Mesenchymal stem cell (in vitro differentiated cells and primary cell): ENCODE results near the gene LRP1B.

ENCODE experiments used
- DNase-seq: peaks from one replicate; pipeline ENCODE4 v3.0.0-alpha.2; 2013
- H2AFZ ChIP-seq: one replicate; pipeline ENCODE4 v1.6.1; 2013; ENCODE audit warnings: low read depth, mild to moderate bottlenecking, control low read depth, inconsistent platforms, low read length, moderate library complexity
- H2AK5ac ChIP-seq: 2 replicates; pipeline ENCODE4 v1.6.1; 2013; ENCODE audit warnings: low read length, moderate library complexity, mild to moderate bottlenecking, inconsistent platforms; ENCODE audit not compliant: severe bottlenecking
- H2BK120ac ChIP-seq: one replicate; pipeline ENCODE4 v1.6.1; 2013; ENCODE audit warnings: low read depth, mild to moderate bottlenecking, inconsistent platforms, low read length, moderate library complexity
- H2BK12ac ChIP-seq, 2 experiments: one replicate each; pipeline ENCODE4 v1.6.1; 2013; ENCODE audit warnings: inconsistent platforms in 2 of 2, low read length in 2 of 2, mild to moderate bottlenecking in 2 of 2, moderate library complexity in 2 of 2, control low read depth in 1 of 2
- H2BK15ac ChIP-seq: one replicate; pipeline ENCODE4 v1.6.1; 2013; ENCODE audit warnings: mild to moderate bottlenecking, low read depth, inconsistent platforms; ENCODE audit not compliant: poor library complexity, severe bottlenecking
- H2BK5ac ChIP-seq: 2 replicates; pipeline ENCODE4 v1.6.1; 2013; ENCODE audit warnings: low read depth, mild to moderate bottlenecking, low read length, control low read depth, inconsistent platforms; ENCODE audit not compliant: poor library complexity, severe bottlenecking
- H3K14ac ChIP-seq, 2 experiments: one replicate each; pipeline ENCODE4 v1.6.1; 2013; ENCODE audit warnings: inconsistent platforms in 2 of 2, low read length in 2 of 2, control low read depth in 1 of 2, mild to moderate bottlenecking in 1 of 2, moderate library complexity in 1 of 2
- H3K18ac ChIP-seq, 2 experiments: one replicate each; pipeline ENCODE4 v1.6.1; 2013; ENCODE audit warnings: inconsistent platforms in 2 of 2, low read length in 2 of 2, control low read depth in 1 of 2, low read depth in 1 of 2, mild to moderate bottlenecking in 1 of 2
- H3K23ac ChIP-seq, 2 experiments: one replicate each; pipeline ENCODE4 v1.6.1; 2013; ENCODE audit warnings: inconsistent platforms in 2 of 2, low read length in 2 of 2, mild to moderate bottlenecking in 2 of 2, moderate library complexity in 2 of 2, control low read depth in 1 of 2
- H3K27ac ChIP-seq: 2 replicates; pipeline ENCODE4 v1.5.1; 2013; ENCODE audit warnings: mild to moderate bottlenecking, moderate library complexity, low read length, control low read depth, inconsistent platforms; ENCODE audit not compliant: poor library complexity, severe bottlenecking
- H3K27me3 ChIP-seq, 2 experiments: 2 replicates each; pipeline versions ENCODE4 v1.6.1 to v1.7.0; 2013; ENCODE audit warnings: low read length in 2 of 2, mild to moderate bottlenecking in 2 of 2, moderate library complexity in 2 of 2, control low read depth in 1 of 2, inconsistent platforms in 1 of 2; ENCODE audit not compliant: control insufficient read depth in 1 of 2, insufficient read depth in 1 of 2
- H3K36me3 ChIP-seq, 2 experiments: 2 replicates each; pipeline versions ENCODE4 v1.6.1 to v1.7.0; 2013; ENCODE audit warnings: low read length in 2 of 2, control low read depth in 1 of 2, inconsistent platforms in 1 of 2, low read depth in 1 of 2, mild to moderate bottlenecking in 1 of 2; ENCODE audit not compliant: insufficient read depth in 2 of 2, control insufficient read depth in 1 of 2
- H3K4ac ChIP-seq, 2 experiments: one replicate each; pipeline ENCODE4 v1.6.1; 2013; ENCODE audit warnings: inconsistent platforms in 2 of 2, low read length in 2 of 2, mild to moderate bottlenecking in 2 of 2, moderate library complexity in 2 of 2, control low read depth in 1 of 2, low read depth in 1 of 2
- H3K4me1 ChIP-seq: 2 replicates; pipeline ENCODE4 v1.6.1; 2013; ENCODE audit warnings: low read depth, low read length, control low read depth; ENCODE audit not compliant: control insufficient read depth, insufficient read depth
- H3K4me2 ChIP-seq: 2 replicates; pipeline ENCODE4 v1.6.1; 2013; ENCODE audit warnings: low read length, mild to moderate bottlenecking, inconsistent platforms; ENCODE audit not compliant: poor library complexity, severe bottlenecking
- H3K4me3 ChIP-seq, 2 experiments: 2 replicates each; pipeline versions ENCODE4 v1.5.1 to v1.7.0; 2013; ENCODE audit warnings: low read length in 2 of 2, mild to moderate bottlenecking in 2 of 2, control low read depth in 1 of 2, low read depth in 1 of 2; ENCODE audit not compliant: insufficient read depth in 1 of 2
- H3K79me1 ChIP-seq: replicated peaks from 2 replicates; pipeline ENCODE4 v1.6.1; 2013; ENCODE audit warnings: mild to moderate bottlenecking, control low read depth, low read length, inconsistent platforms; ENCODE audit not compliant: poor library complexity, severe bottlenecking
- H3K9ac ChIP-seq: 2 replicates; pipeline ENCODE4 v1.7.0; 2013; ENCODE audit warnings: mild to moderate bottlenecking, low read length, moderate library complexity
- H3K9me3 ChIP-seq: 2 replicates; pipeline ENCODE4 v1.7.0; 2013; ENCODE audit warnings: mild to moderate bottlenecking, low read length; ENCODE audit not compliant: control insufficient read depth
- H4K8ac ChIP-seq: one replicate; pipeline ENCODE4 v1.6.1; 2013; ENCODE audit warnings: inconsistent platforms, mild to moderate bottlenecking, low read length, moderate library complexity
- H4K91ac ChIP-seq: one replicate; pipeline ENCODE4 v1.6.1; 2013; ENCODE audit warnings: mild to moderate bottlenecking, low read length, inconsistent platforms
- WGBS: methylation state at CpG from one replicate; pipeline ENCODE4 v1.1.7; 2013; ENCODE audit warnings: mixed read lengths; 5-methylcytosine and 5-hydroxymethylcytosine counted together

LRP1B gene

GRCh38 chr2:142048581-142048980, 82.2 kb downstream of the LRP1B start:
- Histone ChIP-seq H2AK5ac (no peak overlapping the region), H2BK15ac (no peak overlapping the region), H3K9ac (no peak overlapping the region), H3K9me3 (no peaks in the 10 kb centered on the region), H3K27ac (no peak overlapping the region), H4K91ac (no peak overlapping the region), H3K79me1 (no peaks in the 10 kb centered on the region), H2AFZ (no peak overlapping the region), H3K4ac (no peak overlapping the region), H3K23ac (no peak overlapping the region), H2BK12ac (no peak overlapping the region), H4K8ac (no peak overlapping the region), H3K18ac (no peak overlapping the region), H3K36me3 (no peaks in the 10 kb centered on the region), H3K4me2 (no peak overlapping the region), H3K14ac (no peak overlapping the region), H2BK120ac (no peak overlapping the region), H3K4me1 (no peaks in the 10 kb centered on the region), H3K4me3 (no peak overlapping the region), H2BK5ac (no peak overlapping the region), H3K27me3 (no peaks in the 10 kb centered on the region)
- WGBS, result no CpG with 5 or more reads among the region's 1 CpG
- DNase-seq, result no peak

DNA sequence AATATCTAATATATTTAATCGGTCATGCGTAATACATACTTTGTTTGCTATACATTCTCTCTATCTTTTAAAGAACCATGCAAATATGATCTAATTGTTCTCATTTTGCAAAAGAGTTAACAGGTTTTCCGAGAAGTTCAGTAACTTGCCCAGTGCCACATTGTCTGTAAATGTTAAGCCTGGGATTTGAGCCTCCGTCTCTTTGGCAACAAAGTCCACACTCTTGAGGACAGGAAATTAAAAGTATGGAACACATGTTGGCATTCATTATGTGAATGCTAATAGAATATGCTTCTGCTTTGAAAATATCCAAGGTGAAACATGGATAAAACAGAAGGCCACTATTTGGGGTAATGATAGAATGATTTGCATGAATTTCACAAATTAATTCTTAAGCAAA, 85.2 kb downstream of the LRP1B start:
- H3K14ac ChIP-seq, result no peak overlapping the region
- H3K27me3 ChIP-seq, result no peaks in the 10 kb centered on the region
- no peak overlapping the region for H2BK5ac ChIP-seq
- no peak overlapping the region for H4K91ac ChIP-seq
- H3K9ac ChIP-seq, result no peak overlapping the region
- no peak overlapping the region for H3K4ac ChIP-seq
- H2AK5ac ChIP-seq, result no peak overlapping the region
- H3K4me1 ChIP-seq, result no peaks in the 10 kb centered on the region
- no peak overlapping the region for H3K4me3 ChIP-seq
- H3K23ac ChIP-seq, result no peak overlapping the region
- H3K9me3 ChIP-seq, result no peaks in the 10 kb centered on the region
- no peak overlapping the region for H2BK12ac ChIP-seq
- no peaks in the 10 kb centered on the region for H3K79me1 ChIP-seq
- H2BK15ac ChIP-seq, result no peak overlapping the region
- no peak overlapping the region for H3K18ac ChIP-seq
- no peak overlapping the region for H4K8ac ChIP-seq
- no peak overlapping the region for H2AFZ ChIP-seq
- H3K36me3 ChIP-seq, result no peaks in the 10 kb centered on the region
- DNase-seq, result no peak
- no peak overlapping the region for H3K27ac ChIP-seq
- 99% methylated on average over 2 of the region's 4 CpGs for WGBS
- no peak overlapping the region for H3K4me2 ChIP-seq
- no peak overlapping the region for H2BK120ac ChIP-seq

GRCh38 chr2:142044197-142044596, 86.6 kb downstream of the LRP1B start:
- no peak overlapping the region for H4K8ac ChIP-seq
- DNase-seq, result no peak
- no peaks in the 10 kb centered on the region for H3K36me3 ChIP-seq
- H3K9ac ChIP-seq, result no peak overlapping the region
- no peak overlapping the region for H3K18ac ChIP-seq
- H3K9me3 ChIP-seq, result no peaks in the 10 kb centered on the region
- H3K4me1 ChIP-seq, result no peaks in the 10 kb centered on the region
- H3K4me2 ChIP-seq, result no peak overlapping the region
- no peak overlapping the region for H2BK12ac ChIP-seq
- H3K27ac ChIP-seq, result no peak overlapping the region
- H3K79me1 ChIP-seq, result no peaks in the 10 kb centered on the region
- WGBS, result 100% methylated on average over 3 of the region's 3 CpGs
- no peak overlapping the region for H3K4me3 ChIP-seq
- no peak overlapping the region for H2BK5ac ChIP-seq
- no peak overlapping the region for H2BK120ac ChIP-seq
- no peak overlapping the region for H3K4ac ChIP-seq
- H3K14ac ChIP-seq, result no peak overlapping the region
- H2AFZ ChIP-seq, result no peak overlapping the region
- no peak overlapping the region for H2AK5ac ChIP-seq
- no peak overlapping the region for H3K23ac ChIP-seq
- no peak overlapping the region for H2BK15ac ChIP-seq
- no peak overlapping the region for H4K91ac ChIP-seq
- no peaks in the 10 kb centered on the region for H3K27me3 ChIP-seq

- Histone ChIP-seq H3K27me3 (no peaks in the 10 kb centered on the region), H4K8ac (no peak overlapping the region), H3K18ac (no peak overlapping the region), H3K9ac (no peak overlapping the region), H4K91ac (no peak overlapping the region), H3K14ac (no peak overlapping the region), H2BK15ac (no peak overlapping the region), H3K4me1 (no peaks in the 10 kb centered on the region), H3K9me3 (no peaks in the 10 kb centered on the region), H2BK120ac (no peak overlapping the region), H3K27ac (no peak overlapping the region), H3K23ac (no peak overlapping the region), H2BK12ac (no peak overlapping the region), H3K79me1 (no peaks in the 10 kb centered on the region), H2BK5ac (no peak overlapping the region), H3K4ac (no peak overlapping the region), H3K36me3 (no peaks in the 10 kb centered on the region), H3K4me2 (no peak overlapping the region), H2AK5ac (no peak overlapping the region), H3K4me3 (no peak overlapping the region), H2AFZ (no peak overlapping the region)
- DNase-seq, result no peak
- 88% methylated on average over 1 of the region's 1 CpG for WGBS
Measured at GRCh38 chr2:142042536-142043199, 88.1 kb downstream of the LRP1B start.
